ENCODE results near the gene HK2. TPM values are rescaled to one million over a fixed set of nuclear protein-coding genes. Genes with fewer than 3 reads are reported as not detected.

HK2 gene
- total RNA-seq, 5 donors from 2014 or later (not counting 1 experiment from before 2014, with no cell fraction given), result 8.6 to 14.4 (median 10.6) TPM

DNA sequence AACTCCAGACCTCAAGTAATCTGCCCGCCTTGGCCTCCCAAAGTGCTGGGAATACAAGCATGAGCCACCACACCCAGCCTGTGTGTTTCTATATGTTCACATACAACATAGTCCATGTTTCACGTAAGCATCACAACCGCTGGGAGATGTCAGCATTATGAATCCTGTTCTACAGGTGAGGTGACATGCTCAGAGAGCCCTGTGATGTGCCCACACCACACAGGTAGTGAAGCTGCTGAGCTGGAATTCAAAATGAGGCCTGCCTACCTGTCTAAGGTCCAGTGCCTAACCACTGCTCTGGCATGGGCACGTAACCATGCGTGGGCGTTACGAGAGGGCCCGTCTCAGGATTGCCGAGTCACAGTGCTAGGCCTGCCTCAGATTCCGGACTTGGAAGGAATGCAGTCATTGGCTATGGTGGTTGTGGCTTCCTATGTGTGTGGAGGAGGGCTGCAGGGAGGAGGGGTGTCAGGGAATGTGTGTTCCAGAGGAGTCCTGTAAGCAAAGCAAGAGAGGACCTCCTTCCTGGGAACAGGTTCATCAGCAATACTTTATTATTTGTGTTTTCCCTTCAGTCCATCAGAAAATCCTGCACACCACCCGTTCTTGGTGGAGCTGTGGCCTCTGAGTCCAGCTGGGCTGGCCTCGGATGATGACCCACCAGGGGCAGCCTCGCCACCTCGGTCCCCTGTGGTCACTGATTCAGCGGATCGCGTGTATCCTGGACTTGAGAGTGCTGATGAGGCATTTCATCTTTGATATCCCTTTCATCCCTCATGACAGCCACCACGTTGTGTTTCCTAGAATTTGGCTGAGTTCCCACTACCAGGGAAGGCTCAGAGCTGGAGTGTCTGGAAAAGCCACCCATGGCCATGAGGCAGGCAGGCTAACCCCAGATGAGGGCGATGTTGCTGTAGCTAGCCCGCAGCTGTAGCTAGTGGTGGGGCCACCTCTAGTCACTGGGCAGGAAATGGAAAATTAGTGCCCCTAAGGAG is 31.1 kb downstream of the HK2 start:
- H3K27ac ChIP-seq (ENCODE audit: low read length), result no peak overlapping the region
- Mint-ChIP-seq H3K4me1 (peaks cover 0 to 33% (median 15%) of the 10 kb centered on the region in 3 donors), H3K27ac (no peak overlapping the region), H3K36me3 (peaks cover 16% of the 10 kb centered on the region), H3K4me3 (no peak overlapping the region), H3K9me3 (no peaks in the 10 kb centered on the region), H3K27me3 (no peaks in the 10 kb centered on the region)
- peaks cover 6 to 7% of the 10 kb centered on the region in 2 donors for H3K36me3 ChIP-seq (ENCODE audit: control insufficient read depth in 2 of 2, extremely low read depth in 1 of 2, insufficient read depth in 1 of 2, low read length in 1 of 2)
- H3K4me1 ChIP-seq (ENCODE audit: control insufficient read depth in 1 of 2, extremely low read depth in 1 of 2, insufficient read depth in 2 of 2, low read length in 2 of 2), result peaks cover 0 to 8% of the 10 kb centered on the region in 2 experiments
- DNase-seq (no peak), ATAC-seq (replicated peaks in 1 of 4) (no peak)
- H3K27me3 ChIP-seq (replicated peaks in 1 of 2; ENCODE audit: control insufficient read depth in 2 of 2, extremely low read depth in 1 of 2, insufficient read depth in 2 of 2, low read length in 1 of 2), result no peaks in the 10 kb centered on the region
- H3K9me3 ChIP-seq, result no peaks in the 10 kb centered on the region
- POLR2A ChIA-PET, result no interaction called here
- CTCF ChIA-PET, result interaction anchor here in 1 of 2 donors (1.2 kb wide), 1 partner anchor 12 kb away, joined by 3 read pairs; no protein-coding TSS in a partner anchor
- H3K4me3 ChIP-seq (ENCODE audit: control insufficient read depth in 1 of 2, extremely low read depth in 1 of 2, low read length in 1 of 2), result no peak overlapping the region
- 90% methylated on average over 15 of the region's 20 CpGs for WGBS (ENCODE audit: insufficient coverage)

DNA sequence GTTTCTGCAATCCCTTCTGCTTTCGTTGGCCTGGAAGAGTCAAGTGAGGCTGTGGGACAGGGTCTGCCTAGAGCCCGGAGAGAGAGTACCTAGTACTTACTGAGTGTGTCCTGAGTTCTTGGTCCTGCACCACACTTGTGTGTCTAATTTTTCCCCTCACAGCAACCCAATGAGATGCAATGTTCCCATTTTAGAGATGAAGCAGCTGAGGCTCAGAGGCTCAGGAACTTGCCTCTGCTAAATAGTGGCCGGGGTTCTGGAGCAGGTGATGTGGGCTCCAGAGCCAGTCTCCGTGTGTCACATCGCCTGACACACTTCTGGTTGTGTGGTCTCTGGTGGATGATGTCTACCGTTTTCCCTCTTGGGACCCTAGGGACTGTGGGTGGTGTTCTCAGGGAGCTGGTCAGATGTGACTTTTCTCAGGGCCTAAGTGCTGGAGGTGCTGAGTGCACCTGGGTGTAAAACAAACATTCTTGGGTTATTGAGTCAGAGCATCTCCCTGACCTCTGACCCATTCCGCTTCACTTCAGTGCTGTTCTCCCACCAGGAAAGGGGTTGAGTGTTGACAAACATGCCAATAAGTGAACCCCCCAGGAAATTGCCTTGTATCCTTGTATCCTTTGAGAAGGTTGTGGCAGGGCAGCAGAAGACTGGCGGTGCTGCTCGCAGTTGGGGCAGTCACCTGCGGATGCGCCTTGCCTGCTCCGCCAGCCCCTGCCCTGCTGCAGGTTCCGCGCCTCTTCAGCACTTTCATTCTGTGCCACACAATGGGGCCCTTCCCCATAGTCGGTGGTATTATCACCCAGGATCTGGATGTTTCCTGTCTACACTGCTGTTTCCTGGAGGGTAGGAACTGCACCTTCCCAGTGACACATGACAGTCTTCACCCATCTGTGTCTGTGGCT is 32.1 kb downstream of the HK2 start:
- peaks cover 0 to 38% (median 15%) of the 10 kb centered on the region in 3 donors for H3K4me1 Mint-ChIP-seq
- H3K27ac ChIP-seq (ENCODE audit: low read length), result no peak overlapping the region
- DNase-seq (no peak), ATAC-seq (replicated peaks in 1 of 4) (no peak)
- ChIA-PET POLR2A (no interaction called here), CTCF (interaction anchor here in 1 of 2 donors (1.2 kb wide), 1 partner anchor 11 kb away, joined by 3 read pairs; no protein-coding TSS in a partner anchor)
- no peaks in the 10 kb centered on the region for H3K27me3 Mint-ChIP-seq
- 74% methylated on average over 12 of the region's 15 CpGs for WGBS (ENCODE audit: insufficient coverage)
- H3K36me3 ChIP-seq (ENCODE audit: control insufficient read depth in 2 of 2, extremely low read depth in 1 of 2, insufficient read depth in 1 of 2, low read length in 1 of 2), result peaks cover 6 to 7% of the 10 kb centered on the region in 2 donors
- no peaks in the 10 kb centered on the region for H3K9me3 Mint-ChIP-seq
- H3K4me3 Mint-ChIP-seq, result no peak overlapping the region
- H3K9me3 ChIP-seq, result no peaks in the 10 kb centered on the region
- H3K36me3 Mint-ChIP-seq, result peaks cover 16% of the 10 kb centered on the region
- no peaks in the 10 kb centered on the region for H3K27me3 ChIP-seq (replicated peaks in 1 of 2; ENCODE audit: control insufficient read depth in 2 of 2, extremely low read depth in 1 of 2, insufficient read depth in 2 of 2, low read length in 1 of 2)
- no peak overlapping the region for H3K4me3 ChIP-seq (ENCODE audit: control insufficient read depth in 1 of 2, extremely low read depth in 1 of 2, low read length in 1 of 2)
- H3K27ac Mint-ChIP-seq, result no peak overlapping the region
- peaks cover 0 to 8% of the 10 kb centered on the region in 2 experiments for H3K4me1 ChIP-seq (ENCODE audit: control insufficient read depth in 1 of 2, extremely low read depth in 1 of 2, insufficient read depth in 2 of 2, low read length in 2 of 2)

DNA sequence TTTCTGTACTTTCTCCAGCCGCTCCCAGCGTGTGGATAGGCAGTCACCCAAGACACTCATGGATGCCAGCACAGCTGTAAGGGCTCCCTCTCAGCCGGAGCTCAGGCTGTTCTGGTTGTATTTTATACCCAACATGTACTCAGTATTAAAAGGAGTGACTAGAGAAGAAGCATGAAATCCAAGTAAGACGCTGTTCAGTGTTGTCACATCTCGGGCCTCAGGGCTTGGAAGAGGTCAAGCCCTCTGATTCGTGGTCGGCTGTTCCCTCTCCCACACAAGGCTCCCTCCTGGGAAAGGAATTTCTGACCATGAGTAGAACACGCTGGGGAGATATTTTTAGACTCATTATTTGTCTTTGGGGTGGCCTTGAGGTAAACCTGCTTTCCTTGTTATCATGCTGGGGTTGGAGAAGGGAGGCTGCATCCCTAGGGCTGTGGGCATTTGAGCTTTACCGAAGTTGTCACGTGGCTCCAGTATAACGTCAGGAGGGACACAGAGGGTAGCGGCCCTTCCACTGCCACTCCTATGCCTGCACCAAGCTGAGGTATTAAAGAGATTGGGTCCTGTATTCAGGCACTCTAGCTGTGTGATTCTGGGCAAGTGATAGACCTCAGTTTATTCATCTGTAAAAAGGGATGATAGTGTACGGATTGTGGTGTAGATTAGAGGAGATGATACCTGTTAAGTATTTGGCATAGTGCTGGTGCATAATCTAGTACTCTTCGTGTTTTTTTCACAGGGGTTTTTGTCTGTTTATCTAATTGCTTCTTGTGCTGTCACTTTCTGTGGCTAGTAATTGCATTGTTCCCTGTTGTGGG is 34.1 kb downstream of the HK2 start:
- no peak overlapping the region for H3K4me3 Mint-ChIP-seq

GRCh38 chr2:74869517-74869916 is 35.6 kb downstream of the HK2 start:
- peaks cover 6 to 7% of the 10 kb centered on the region in 2 donors for H3K36me3 ChIP-seq (ENCODE audit: control insufficient read depth in 2 of 2, extremely low read depth in 1 of 2, insufficient read depth in 1 of 2, low read length in 1 of 2)

More for the DNA sequence above, 34.1 kb downstream of the HK2 start:
- H3K27ac Mint-ChIP-seq, result no peak overlapping the region
- POLR2A ChIA-PET, result no interaction called here
- no peaks in the 10 kb centered on the region for H3K9me3 ChIP-seq
- H3K36me3 ChIP-seq (ENCODE audit: control insufficient read depth in 2 of 2, extremely low read depth in 1 of 2, insufficient read depth in 1 of 2, low read length in 1 of 2), result peaks cover 6 to 7% of the 10 kb centered on the region in 2 donors
- H3K4me1 Mint-ChIP-seq, result peaks cover 0 to 24% (median 15%) of the 10 kb centered on the region in 3 donors
- H3K4me1 ChIP-seq (ENCODE audit: control insufficient read depth in 1 of 2, extremely low read depth in 1 of 2, insufficient read depth in 2 of 2, low read length in 2 of 2), result peaks cover 0 to 8% of the 10 kb centered on the region in 2 experiments
- H3K27me3 ChIP-seq (replicated peaks in 1 of 2; ENCODE audit: control insufficient read depth in 2 of 2, extremely low read depth in 1 of 2, insufficient read depth in 2 of 2, low read length in 1 of 2), result no peaks in the 10 kb centered on the region
- H3K36me3 Mint-ChIP-seq, result peaks cover 18% of the 10 kb centered on the region
- H3K27ac ChIP-seq (ENCODE audit: low read length), result no peak overlapping the region
- no peak for DNase-seq
- CTCF ChIA-PET, result no interaction called here
- no peaks in the 10 kb centered on the region for H3K9me3 Mint-ChIP-seq
- ATAC-seq (replicated peaks in 1 of 4), result no peak
- H3K4me3 ChIP-seq (ENCODE audit: control insufficient read depth in 1 of 2, extremely low read depth in 1 of 2, low read length in 1 of 2), result no peak overlapping the region
- no peaks in the 10 kb centered on the region for H3K27me3 Mint-ChIP-seq
- WGBS (ENCODE audit: insufficient coverage), result 88% methylated on average over 3 of the region's 14 CpGs

DNA sequence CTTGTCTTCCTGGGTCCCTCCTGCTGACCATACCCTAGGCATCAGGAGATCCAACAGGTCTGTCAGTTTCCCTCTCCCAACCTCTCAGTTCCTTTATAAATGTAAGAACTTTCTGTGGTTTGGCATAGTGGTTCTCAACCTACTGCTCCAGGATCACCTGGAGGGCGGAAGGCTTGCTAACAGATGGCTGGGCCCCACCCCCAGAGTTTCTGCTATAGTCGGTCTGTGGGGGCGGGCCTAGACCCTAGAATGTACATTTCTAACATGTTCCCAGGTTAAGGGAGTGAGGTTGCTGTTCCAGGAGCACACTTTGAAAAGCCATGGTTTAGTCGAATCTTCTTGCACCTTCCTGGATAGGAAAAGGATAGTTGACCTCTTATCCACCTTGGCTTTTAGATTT is 37.0 kb downstream of the HK2 start:
- no peak for DNase-seq
- Histone ChIP-seq H3K36me3 (ENCODE audit: control insufficient read depth in 2 of 2, extremely low read depth in 1 of 2, insufficient read depth in 1 of 2, low read length in 1 of 2) (peaks cover 6 to 7% of the 10 kb centered on the region in 2 donors), H3K27me3 (replicated peaks in 1 of 2; ENCODE audit: control insufficient read depth in 2 of 2, extremely low read depth in 1 of 2, insufficient read depth in 2 of 2, low read length in 1 of 2) (no peaks in the 10 kb centered on the region), H3K4me1 (ENCODE audit: control insufficient read depth in 1 of 2, extremely low read depth in 1 of 2, insufficient read depth in 2 of 2, low read length in 2 of 2) (peaks cover 0 to 7% of the 10 kb centered on the region in 2 experiments), H3K9me3 (no peaks in the 10 kb centered on the region), H3K27ac (ENCODE audit: low read length) (no peak overlapping the region), H3K4me3 (ENCODE audit: control insufficient read depth in 1 of 2, extremely low read depth in 1 of 2, low read length in 1 of 2) (no peak overlapping the region)
- Mint-ChIP-seq H3K27me3 (no peaks in the 10 kb centered on the region), H3K27ac (no peak overlapping the region), H3K4me1 (peaks cover under 1 to 20% (median 12%) of the 10 kb centered on the region in 3 donors), H3K36me3 (peaks cover 28% of the 10 kb centered on the region), H3K9me3 (no peaks in the 10 kb centered on the region), H3K4me3 (no peak overlapping the region)
- no peak for ATAC-seq (replicated peaks in 1 of 4)
- ChIA-PET POLR2A (no interaction called here), CTCF (no interaction called here)
- WGBS (ENCODE audit: insufficient coverage), result 100% methylated on average over 1 of the region's 4 CpGs

More at GRCh38 chr2:74869517-74869916, 35.6 kb downstream of the HK2 start:
- no peak overlapping the region for H3K27ac ChIP-seq (ENCODE audit: low read length)
- peaks cover 0 to 8% of the 10 kb centered on the region in 2 experiments for H3K4me1 ChIP-seq (ENCODE audit: control insufficient read depth in 1 of 2, extremely low read depth in 1 of 2, insufficient read depth in 2 of 2, low read length in 2 of 2)
- H3K9me3 ChIP-seq, result no peaks in the 10 kb centered on the region
- no peak overlapping the region for H3K27ac Mint-ChIP-seq
- H3K9me3 Mint-ChIP-seq, result no peaks in the 10 kb centered on the region
- H3K27me3 ChIP-seq (replicated peaks in 1 of 2; ENCODE audit: control insufficient read depth in 2 of 2, extremely low read depth in 1 of 2, insufficient read depth in 2 of 2, low read length in 1 of 2), result no peaks in the 10 kb centered on the region
- peaks cover 0 to 20% (median 13%) of the 10 kb centered on the region in 3 donors for H3K4me1 Mint-ChIP-seq
- H3K36me3 Mint-ChIP-seq, result peaks cover 28% of the 10 kb centered on the region
- WGBS (ENCODE audit: insufficient coverage), result 100% methylated on average over 1 of the region's 6 CpGs
- H3K4me3 Mint-ChIP-seq, result no peak overlapping the region
- no peak overlapping the region for H3K4me3 ChIP-seq (ENCODE audit: control insufficient read depth in 1 of 2, extremely low read depth in 1 of 2, low read length in 1 of 2)
- no peaks in the 10 kb centered on the region for H3K27me3 Mint-ChIP-seq
- ATAC-seq (replicated peaks in 1 of 4) (no peak), DNase-seq (no peak)
- ChIA-PET CTCF (no interaction called here), POLR2A (interaction anchor here in 1 of 2 donors (0.5 kb wide), 1 partner anchor 34 kb away, joined by 3 read pairs; no protein-coding TSS in a partner anchor)

Measured in T-cell (primary cell).